GM23338 (cell line): ENCODE measurements around the gene PADI6. TPM values are rescaled to one million over a fixed set of nuclear protein-coding genes. Genes with fewer than 3 reads are reported as not detected.

Source experiments
- ATAC-seq: fragments of 200-7000 bp; cut with Tn5 transposase; 3 replicates; pipeline ENCODE4 v1.9.1; 2020
- DNase-seq: peaks from one replicate; pipeline ENCODE4 v3.0.0-alpha.2; 2015; ENCODE audit warnings: low spot score
- H2AFZ ChIP-seq: fragments of 200-600 bp; sonication (generic); 2 replicates; pipeline ENCODE4 v1.8.0; 2016; ENCODE audit warnings: antibody characterized with exemption, mild to moderate bottlenecking, moderate library complexity
- H3F3A ChIP-seq: fragments of 200-600 bp; sonication (generic); replicated peaks from 2 replicates; pipeline ENCODE4 v1.8.0; 2017; ENCODE audit warnings: antibody characterized with exemption, mixed run types, low read depth
- H3K27ac ChIP-seq: fragments of 200-600 bp; sonication (generic); 2 replicates; pipeline ENCODE4 v1.6.1; 2016; ENCODE audit warnings: low read depth
- H3K27me3 ChIP-seq: fragments of 200-600 bp; sonication (generic); 2 replicates; pipeline ENCODE4 v1.8.0; 2016; ENCODE audit warnings: mild to moderate bottlenecking, mixed run types, moderate library complexity; ENCODE audit not compliant: insufficient read depth
- H3K36me3 ChIP-seq: fragments of 200-600 bp; sonication (generic); 2 replicates; pipeline ENCODE4 v1.8.0; 2016; ENCODE audit warnings: mild to moderate bottlenecking; ENCODE audit not compliant: insufficient read depth
- H3K4me1 ChIP-seq: fragments of 200-600 bp; sonication (generic); 2 replicates; pipeline ENCODE4 v1.8.0; 2016; ENCODE audit warnings: mild to moderate bottlenecking, moderate library complexity; ENCODE audit not compliant: insufficient read depth
- H3K4me2 ChIP-seq: fragments of 200-600 bp; sonication (generic); 2 replicates; pipeline ENCODE4 v1.7.1; 2017; ENCODE audit warnings: mixed run types
- H3K4me3 ChIP-seq: fragments of 200-600 bp; sonication (generic); 2 replicates; pipeline ENCODE4 v1.6.1; 2016; ENCODE audit warnings: mixed run types
- H3K79me2 ChIP-seq: fragments of 200-600 bp; sonication (generic); replicated peaks from 2 replicates; pipeline ENCODE4 v1.8.0; 2017; ENCODE audit warnings: mild to moderate bottlenecking; ENCODE audit not compliant: insufficient read depth
- H3K9me2 ChIP-seq: fragments of 200-600 bp; sonication (generic); 2 replicates; pipeline ENCODE4 v1.8.0; 2017; ENCODE audit not compliant: insufficient read depth
- H4K20me1 ChIP-seq: fragments of 200-600 bp; sonication (generic); replicated peaks from 2 replicates; pipeline ENCODE4 v1.8.0; 2017; ENCODE audit warnings: mild to moderate bottlenecking; ENCODE audit not compliant: insufficient read depth
- H3K27ac Mint-ChIP-seq: 2 replicates; pipeline ENCODE4 v1.8.0; 2020; ENCODE audit warnings: inconsistent platforms, mild to moderate bottlenecking, moderate library complexity, mixed read lengths
- H3K27me3 Mint-ChIP-seq: 3 replicates; pipeline ENCODE4 v1.8.0; 2022; ENCODE audit warnings: low read depth, mild to moderate bottlenecking, moderate library complexity, mixed read lengths, inconsistent platforms; ENCODE audit not compliant: insufficient read depth, poor library complexity
- H3K36me3 Mint-ChIP-seq: 3 replicates; pipeline ENCODE4 v1.8.0; 2021; ENCODE audit warnings: low read depth, mild to moderate bottlenecking, inconsistent platforms, moderate library complexity, mixed read lengths
- H3K4me1 Mint-ChIP-seq: 3 replicates; pipeline ENCODE4 v1.8.0; 2020; ENCODE audit warnings: mild to moderate bottlenecking, inconsistent platforms, mixed read lengths
- H3K4me3 Mint-ChIP-seq: 3 replicates; pipeline ENCODE4 v1.8.0; 2021; ENCODE audit warnings: moderate library complexity, mild to moderate bottlenecking, inconsistent platforms, mixed read lengths
- H3K9me3 Mint-ChIP-seq: 3 replicates; pipeline ENCODE4 v1.8.0; 2020; ENCODE audit warnings: moderate library complexity, mild to moderate bottlenecking, inconsistent platforms, mixed read lengths
- CREB1 ChIP-seq: fragments of 250-450 bp; sonication (Bioruptor Pico); IDR thresholded peaks from 2 replicates; pipeline ENCODE4 v1.5.0; 2020; ENCODE audit warnings: low read depth, mild to moderate bottlenecking, moderate library complexity
- EZH2 ChIP-seq: fragments of 200-600 bp; sonication (generic); IDR thresholded peaks from one replicate; pipeline ENCODE4 v1.8.0; 2017; ENCODE audit warnings: antibody characterized with exemption, mild to moderate bottlenecking, low read depth; ENCODE audit not compliant: unreplicated experiment
- EZH2phosphoT487 ChIP-seq: fragments of 200-600 bp; sonication (generic); IDR thresholded peaks from one replicate; pipeline ENCODE4 v1.8.1; 2018; ENCODE audit warnings: antibody characterized with exemption; ENCODE audit not compliant: unreplicated experiment
- JUNB ChIP-seq: IDR thresholded peaks from one replicate; pipeline ENCODE4 v1.6.1; 2016; ENCODE audit warnings: antibody characterized with exemption; ENCODE audit not compliant: unreplicated experiment
- NANOG ChIP-seq: IDR thresholded peaks from 2 replicates; pipeline ENCODE4 v1.6.1; 2016; ENCODE audit warnings: antibody characterized with exemption, borderline replicate concordance
- POLR2AphosphoS5 ChIP-seq: IDR thresholded peaks from 2 replicates; pipeline ENCODE4 v1.6.1; 2016; ENCODE audit warnings: antibody characterized with exemption, low read depth
- STAT1 ChIP-seq: IDR thresholded peaks from one replicate; pipeline ENCODE4 v1.6.1; 2016; ENCODE audit warnings: antibody characterized with exemption; ENCODE audit not compliant: unreplicated experiment
- ZNF114 ChIP-seq: fragments of 250-450 bp; sonication (Bioruptor Pico); IDR thresholded peaks from 2 replicates; pipeline ENCODE4 v1.5.0; 2020; ENCODE audit warnings: mild to moderate bottlenecking, moderate library complexity
- ZNF331 ChIP-seq: fragments of 250-450 bp; sonication (Bioruptor Pico); IDR thresholded peaks from 2 replicates; pipeline ENCODE4 v1.5.0; 2020; ENCODE audit warnings: low read depth, mild to moderate bottlenecking, moderate library complexity
- polyA plus RNA-seq: library from polyadenylated mRNA; unstranded; fragments of >200 nt; fragmentation: Nextera tagmentation; extraction: Ambion mirVana; gene quantifications from 2 replicates; pipeline ENCODE4 v1.2.1, GENCODE V29; 2016
- total RNA-seq: library from RNA; depleted of rRNA; stranded (reverse); fragments of >200 nt; shearing (Covaris generic); gene quantifications from 2 replicates; pipeline ENCODE4 v1.2.3, GENCODE V29; 2014
- TF ChIP-seq, protein P1 (sequence below): IDR thresholded peaks from one replicate; pipeline ENCODE4 v1.6.1; 2018; ENCODE audit warnings: antibody characterized with exemption; ENCODE audit not compliant: unreplicated experiment
- TF ChIP-seq, protein P2 (sequence below), 2 experiments: fragments of 200-600 bp in 1 of 2; sonication (generic) in 1 of 2; conservative IDR thresholded peaks; 2 replicates each; pipeline versions ENCODE4 v1.5.1 to v1.6.1; 2016 to 2017; ENCODE audit warnings: antibody characterized with exemption in 2 of 2, low read depth in 2 of 2, mild to moderate bottlenecking in 2 of 2, moderate library complexity in 1 of 2
- TF ChIP-seq, protein P3 (sequence below): IDR thresholded peaks from 2 replicates; pipeline ENCODE4 v1.6.1; 2016; ENCODE audit warnings: antibody characterized with exemption

PADI6 gene
- total and polyA plus RNA-seq, 2 experiments from 2014 or later, result not detected

DNA sequence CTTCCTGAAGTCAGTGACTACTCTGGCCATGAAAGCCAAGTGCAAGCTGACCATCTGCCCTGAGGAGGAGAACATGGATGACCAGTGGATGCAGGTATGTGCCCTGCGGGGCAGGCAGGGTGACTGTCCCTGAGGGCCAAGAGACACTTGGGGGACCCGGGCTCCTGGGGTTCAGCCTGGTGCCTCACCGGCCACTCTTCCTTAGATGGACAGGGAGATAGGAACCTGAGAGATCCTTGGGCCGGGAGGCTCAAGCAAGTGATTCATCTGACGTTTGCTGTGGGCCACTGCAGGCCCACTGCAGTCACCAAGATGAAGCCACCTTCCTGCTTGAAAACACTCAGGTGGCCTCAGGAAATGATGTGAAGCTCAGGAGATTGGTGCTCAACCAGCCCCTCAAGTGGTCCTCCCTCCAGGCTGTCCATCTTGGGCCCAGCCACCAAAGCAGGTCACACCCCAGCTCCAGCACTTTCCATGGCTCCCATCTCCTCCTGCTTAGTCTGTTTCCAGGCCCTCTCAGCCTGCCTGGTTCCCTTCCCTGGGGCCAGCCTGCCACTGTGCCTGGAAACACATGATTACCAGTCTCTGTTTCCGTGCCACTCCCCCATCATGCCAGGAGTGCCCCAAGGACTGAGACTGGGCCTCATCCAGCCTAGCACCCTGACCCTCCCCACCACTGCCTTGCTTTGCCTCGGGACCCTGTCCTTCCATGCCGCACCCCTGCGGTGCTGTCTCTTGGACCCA, 25.8 kb upstream of the PADI6 start:
- DNase-seq (no peak), ATAC-seq (no peak)
- Histone ChIP-seq H2AFZ (no peak overlapping the region), H3K4me2 (no peak overlapping the region), H3K79me2 (no peaks in the 10 kb centered on the region), H3K4me1 (0 out of 2 replicates have a peak, but pooled peaks cover 3% of the 10 kb centered on the region), H3K27me3 (no peaks in the 10 kb centered on the region), H3K27ac (no peak overlapping the region), H4K20me1 (no peaks in the 10 kb centered on the region), H3K9me2 (no peaks in the 10 kb centered on the region), H3F3A (no peaks in the 10 kb centered on the region), H3K4me3 (no peak overlapping the region), H3K36me3 (no peaks in the 10 kb centered on the region)
- Mint-ChIP-seq H3K4me3 (no peak overlapping the region), H3K9me3 (peaks cover 21% of the 10 kb centered on the region), H3K27me3 (peaks cover 10% of the 10 kb centered on the region), H3K36me3 (no peaks in the 10 kb centered on the region), H3K4me1 (no peaks in the 10 kb centered on the region), H3K27ac (no peak overlapping the region)
- TF ChIP-seq ZNF114 (CRISPR knock-in tag), result no peak
- TF ChIP-seq POLR2AphosphoS5, result no peak
- TF ChIP-seq EZH2, result no peak
- TF ChIP-seq NANOG, result no peak

DNA sequence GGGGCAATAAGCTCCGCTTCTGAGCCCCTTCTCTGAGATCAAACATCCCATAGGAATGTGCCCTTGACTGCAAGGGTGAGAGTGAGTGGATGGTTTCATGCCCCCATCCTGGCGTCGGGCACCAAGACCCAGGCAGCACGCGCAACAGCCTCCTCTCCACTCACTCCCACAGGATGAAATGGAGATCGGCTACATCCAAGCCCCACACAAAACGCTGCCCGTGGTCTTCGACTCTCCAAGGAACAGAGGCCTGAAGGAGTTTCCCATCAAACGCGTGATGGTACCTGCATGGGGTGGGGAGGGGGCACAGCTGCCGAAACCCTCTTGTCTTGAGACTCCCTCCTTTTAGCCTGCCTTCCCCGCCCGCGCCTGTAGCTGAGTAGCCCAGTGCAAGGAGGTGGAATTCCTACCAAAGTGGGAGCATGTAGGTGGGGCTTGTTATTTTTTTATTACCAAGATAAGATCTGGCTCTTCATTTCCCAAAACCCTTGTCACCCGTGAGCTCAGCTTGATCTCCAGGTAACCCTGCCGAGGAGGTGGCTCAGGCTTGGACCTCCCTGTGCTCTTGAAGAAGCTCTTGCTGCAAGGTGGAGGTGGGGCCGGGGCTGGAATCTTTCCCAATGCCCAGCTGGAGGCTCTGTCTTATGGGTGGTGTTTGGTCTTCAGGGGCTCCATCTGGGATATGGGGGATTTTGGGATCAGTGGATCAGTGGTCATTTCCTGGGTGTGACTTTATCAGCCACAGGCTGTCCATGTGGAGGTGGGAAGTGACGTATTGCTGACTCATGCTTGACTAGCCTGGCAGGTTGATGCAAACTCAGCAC, 24.0 kb upstream of the PADI6 start:
- no peaks in the 10 kb centered on the region for H3K9me2 ChIP-seq
- Mint-ChIP-seq H3K4me1 (no peaks in the 10 kb centered on the region), H3K4me3 (no peak overlapping the region), H3K27ac (no peak overlapping the region), H3K27me3 (peaks cover 10% of the 10 kb centered on the region), H3K9me3 (peaks cover 21% of the 10 kb centered on the region), H3K36me3 (no peaks in the 10 kb centered on the region)
- H3K36me3 ChIP-seq, result no peaks in the 10 kb centered on the region
- no peaks in the 10 kb centered on the region for H3F3A ChIP-seq
- no peak for ATAC-seq
- H3K4me3 ChIP-seq, result no peak overlapping the region
- H3K27me3 ChIP-seq, result no peaks in the 10 kb centered on the region
- no peaks in the 10 kb centered on the region for H3K79me2 ChIP-seq
- H2AFZ ChIP-seq, result peak overlapping the region; percentile 91; the same call in 1 of the 2 replicates
- no peaks in the 10 kb centered on the region for H4K20me1 ChIP-seq
- 0 out of 2 replicates have a peak, but pooled peaks cover 3% of the 10 kb centered on the region for H3K4me1 ChIP-seq
- H3K27ac ChIP-seq, result no peak overlapping the region
- no peak overlapping the region for H3K4me2 ChIP-seq
- no peak for DNase-seq
- TF ChIP-seq POLR2AphosphoS5, result no peak
- no peak for TF ChIP-seq ZNF331 (CRISPR knock-in tag)
- TF ChIP-seq, protein P1, sequence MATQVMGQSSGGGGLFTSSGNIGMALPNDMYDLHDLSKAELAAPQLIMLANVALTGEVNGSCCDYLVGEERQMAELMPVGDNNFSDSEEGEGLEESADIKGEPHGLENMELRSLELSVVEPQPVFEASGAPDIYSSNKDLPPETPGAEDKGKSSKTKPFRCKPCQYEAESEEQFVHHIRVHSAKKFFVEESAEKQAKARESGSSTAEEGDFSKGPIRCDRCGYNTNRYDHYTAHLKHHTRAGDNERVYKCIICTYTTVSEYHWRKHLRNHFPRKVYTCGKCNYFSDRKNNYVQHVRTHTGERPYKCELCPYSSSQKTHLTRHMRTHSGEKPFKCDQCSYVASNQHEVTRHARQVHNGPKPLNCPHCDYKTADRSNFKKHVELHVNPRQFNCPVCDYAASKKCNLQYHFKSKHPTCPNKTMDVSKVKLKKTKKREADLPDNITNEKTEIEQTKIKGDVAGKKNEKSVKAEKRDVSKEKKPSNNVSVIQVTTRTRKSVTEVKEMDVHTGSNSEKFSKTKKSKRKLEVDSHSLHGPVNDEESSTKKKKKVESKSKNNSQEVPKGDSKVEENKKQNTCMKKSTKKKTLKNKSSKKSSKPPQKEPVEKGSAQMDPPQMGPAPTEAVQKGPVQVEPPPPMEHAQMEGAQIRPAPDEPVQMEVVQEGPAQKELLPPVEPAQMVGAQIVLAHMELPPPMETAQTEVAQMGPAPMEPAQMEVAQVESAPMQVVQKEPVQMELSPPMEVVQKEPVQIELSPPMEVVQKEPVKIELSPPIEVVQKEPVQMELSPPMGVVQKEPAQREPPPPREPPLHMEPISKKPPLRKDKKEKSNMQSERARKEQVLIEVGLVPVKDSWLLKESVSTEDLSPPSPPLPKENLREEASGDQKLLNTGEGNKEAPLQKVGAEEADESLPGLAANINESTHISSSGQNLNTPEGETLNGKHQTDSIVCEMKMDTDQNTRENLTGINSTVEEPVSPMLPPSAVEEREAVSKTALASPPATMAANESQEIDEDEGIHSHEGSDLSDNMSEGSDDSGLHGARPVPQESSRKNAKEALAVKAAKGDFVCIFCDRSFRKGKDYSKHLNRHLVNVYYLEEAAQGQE, result no peak
- TF ChIP-seq, protein P2, sequence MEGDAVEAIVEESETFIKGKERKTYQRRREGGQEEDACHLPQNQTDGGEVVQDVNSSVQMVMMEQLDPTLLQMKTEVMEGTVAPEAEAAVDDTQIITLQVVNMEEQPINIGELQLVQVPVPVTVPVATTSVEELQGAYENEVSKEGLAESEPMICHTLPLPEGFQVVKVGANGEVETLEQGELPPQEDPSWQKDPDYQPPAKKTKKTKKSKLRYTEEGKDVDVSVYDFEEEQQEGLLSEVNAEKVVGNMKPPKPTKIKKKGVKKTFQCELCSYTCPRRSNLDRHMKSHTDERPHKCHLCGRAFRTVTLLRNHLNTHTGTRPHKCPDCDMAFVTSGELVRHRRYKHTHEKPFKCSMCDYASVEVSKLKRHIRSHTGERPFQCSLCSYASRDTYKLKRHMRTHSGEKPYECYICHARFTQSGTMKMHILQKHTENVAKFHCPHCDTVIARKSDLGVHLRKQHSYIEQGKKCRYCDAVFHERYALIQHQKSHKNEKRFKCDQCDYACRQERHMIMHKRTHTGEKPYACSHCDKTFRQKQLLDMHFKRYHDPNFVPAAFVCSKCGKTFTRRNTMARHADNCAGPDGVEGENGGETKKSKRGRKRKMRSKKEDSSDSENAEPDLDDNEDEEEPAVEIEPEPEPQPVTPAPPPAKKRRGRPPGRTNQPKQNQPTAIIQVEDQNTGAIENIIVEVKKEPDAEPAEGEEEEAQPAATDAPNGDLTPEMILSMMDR (conservative IDR thresholded peaks at IDR 0.05; ENCODE audit: low read depth in 2 of 2), result no peak
- no peak for TF ChIP-seq JUNB
- no peak for TF ChIP-seq CREB1 (CRISPR knock-in tag)
- TF ChIP-seq, protein P3, sequence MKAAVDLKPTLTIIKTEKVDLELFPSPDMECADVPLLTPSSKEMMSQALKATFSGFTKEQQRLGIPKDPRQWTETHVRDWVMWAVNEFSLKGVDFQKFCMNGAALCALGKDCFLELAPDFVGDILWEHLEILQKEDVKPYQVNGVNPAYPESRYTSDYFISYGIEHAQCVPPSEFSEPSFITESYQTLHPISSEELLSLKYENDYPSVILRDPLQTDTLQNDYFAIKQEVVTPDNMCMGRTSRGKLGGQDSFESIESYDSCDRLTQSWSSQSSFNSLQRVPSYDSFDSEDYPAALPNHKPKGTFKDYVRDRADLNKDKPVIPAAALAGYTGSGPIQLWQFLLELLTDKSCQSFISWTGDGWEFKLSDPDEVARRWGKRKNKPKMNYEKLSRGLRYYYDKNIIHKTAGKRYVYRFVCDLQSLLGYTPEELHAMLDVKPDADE, result no peak
- no peak for TF ChIP-seq EZH2phosphoT487
- TF ChIP-seq STAT1, result no peak
- no peak for TF ChIP-seq EZH2
- TF ChIP-seq NANOG, result no peak
- TF ChIP-seq ZNF114 (CRISPR knock-in tag), result no peak
